ENCODE results near the gene UMODL1. TPM values are rescaled to one million over a fixed set of nuclear protein-coding genes. Genes with fewer than 3 reads are reported as not detected.
"Not testable (repeated sequence)": the region's sequence is repeated elsewhere in the genome, so short reads cannot be mapped to it uniquely, and the experiment has no call there.

The UMODL1 gene
- polyA plus RNA-seq, 3 donors from 2014 or later = not detected

GRCh38 chr21:42179316-42179715 is 108.2 kb downstream of the UMODL1 start:
- H3K27ac Mint-ChIP-seq = no peak overlapping the region
- no peak overlapping the region for H3K4me3 Mint-ChIP-seq

GRCh38 chr21:42180001-42180400 is 108.9 kb downstream of the UMODL1 start:
- H3K4me1 Mint-ChIP-seq, H3K27ac Mint-ChIP-seq, DNase-seq: not testable (repeated sequence)

More at GRCh38 chr21:42179316-42179715, 108.2 kb downstream of the UMODL1 start:
- Mint-ChIP-seq H3K27me3 (ENCODE audit: low read depth in 3 of 3) (peaks cover 1 to 5% (median 2%) of the 10 kb centered on the region in 3 donors), H3K9me3 (no peaks in the 10 kb centered on the region), H3K36me3 (peaks cover 0 to 3% (median 0%) of the 10 kb centered on the region in 3 donors), H3K4me1 (no peaks in the 10 kb centered on the region)
- DNase-seq = no peak

GRCh38 chr21:42182713-42183371 is 111.7 kb downstream of the UMODL1 start:
- Mint-ChIP-seq H3K9me3 (no peaks in the 10 kb centered on the region), H3K27me3 (ENCODE audit: low read depth in 3 of 3) (peaks cover 0 to 7% (median 1%) of the 10 kb centered on the region in 3 donors), H3K4me3 (no peak overlapping the region)

More at GRCh38 chr21:42180001-42180400, 108.9 kb downstream of the UMODL1 start:
- not testable (repeated sequence) for H3K36me3 Mint-ChIP-seq; H3K27me3 Mint-ChIP-seq (ENCODE audit: low read depth in 3 of 3); H3K9me3 Mint-ChIP-seq; H3K4me3 Mint-ChIP-seq

GRCh38 chr21:42183374-42184266 is 112.5 kb downstream of the UMODL1 start:
- Mint-ChIP-seq H3K4me3 (no peak overlapping the region), H3K27me3 (ENCODE audit: low read depth in 3 of 3) (peaks cover 0 to 7% (median 3%) of the 10 kb centered on the region in 3 donors), H3K4me1 (no peaks in the 10 kb centered on the region), H3K9me3 (no peaks in the 10 kb centered on the region), H3K27ac (no peak overlapping the region), H3K36me3 (no peaks in the 10 kb centered on the region)
- no peak for DNase-seq

More at GRCh38 chr21:42182713-42183371, 111.7 kb downstream of the UMODL1 start:
- no peak for DNase-seq
- no peaks in the 10 kb centered on the region for H3K36me3 Mint-ChIP-seq
- no peak overlapping the region for H3K27ac Mint-ChIP-seq
- no peaks in the 10 kb centered on the region for H3K4me1 Mint-ChIP-seq

DNA sequence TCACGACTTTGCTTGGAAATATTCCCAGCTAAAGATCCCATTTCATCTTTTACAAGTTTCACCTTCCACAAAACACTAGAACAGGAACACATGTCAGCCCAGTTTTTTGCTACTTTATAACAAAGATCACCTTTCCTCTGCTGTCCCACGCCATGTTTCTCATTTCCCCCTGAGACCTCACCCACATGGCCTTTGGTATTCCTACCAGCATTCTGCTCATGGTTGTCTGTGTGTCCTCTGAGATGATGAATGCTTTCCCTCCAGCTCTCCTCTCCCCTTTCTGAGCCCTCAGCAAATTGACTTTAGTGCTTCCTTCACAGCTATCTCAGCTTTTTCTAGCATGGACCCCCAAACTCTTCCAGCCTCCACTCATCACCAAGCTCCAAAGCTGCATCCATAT is 115.5 kb downstream of the UMODL1 start:
- Mint-ChIP-seq H3K4me1 (no peaks in the 10 kb centered on the region), H3K9me3 (no peaks in the 10 kb centered on the region), H3K4me3 (peak overlapping the region; percentile 41 to 74 (median 65)), H3K36me3 (no peaks in the 10 kb centered on the region), H3K27me3 (ENCODE audit: low read depth in 3 of 3) (peaks cover 0 to 6% (median 6%) of the 10 kb centered on the region in 3 donors), H3K27ac (peak overlapping the region; percentile 82 to 97 (median 90))
- DNase-seq = no peak

DNA sequence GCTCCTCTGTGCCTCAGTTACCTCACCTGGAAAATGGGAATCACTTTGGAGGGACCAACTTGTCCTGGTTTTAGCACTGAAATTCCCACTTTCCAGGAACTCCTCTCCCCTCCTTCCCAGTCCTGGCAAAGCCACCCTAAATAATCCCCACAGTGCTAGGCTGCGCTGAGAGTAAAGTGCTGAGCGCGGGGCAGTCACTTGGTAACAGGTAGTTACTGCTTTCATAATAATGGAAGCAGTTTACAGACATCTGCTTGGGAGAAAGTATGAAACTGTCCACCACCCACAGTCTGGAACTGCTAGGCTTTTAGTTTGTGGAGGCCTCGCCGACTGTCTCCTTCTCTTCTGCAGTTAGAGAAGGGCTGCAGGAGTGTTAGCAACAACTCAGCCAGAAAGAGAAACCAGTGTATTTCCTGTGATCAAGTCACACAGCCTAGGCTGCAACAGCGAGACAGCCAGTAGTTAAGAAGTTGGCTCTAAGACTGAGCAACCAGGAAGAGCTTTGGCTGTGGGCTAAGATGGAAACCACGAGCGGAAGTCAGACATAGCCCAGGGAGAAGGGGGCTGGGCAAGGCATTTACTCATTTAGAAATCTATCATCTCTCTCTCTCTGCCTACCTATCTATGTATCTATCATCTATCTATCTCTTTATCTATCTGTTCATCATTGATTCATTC is 117.0 kb downstream of the UMODL1 start:
- H3K36me3 Mint-ChIP-seq = no peaks in the 10 kb centered on the region
- peak overlapping the region; percentile 74 to 88 (median 82) for H3K4me3 Mint-ChIP-seq
- H3K9me3 Mint-ChIP-seq = no peaks in the 10 kb centered on the region

DNA sequence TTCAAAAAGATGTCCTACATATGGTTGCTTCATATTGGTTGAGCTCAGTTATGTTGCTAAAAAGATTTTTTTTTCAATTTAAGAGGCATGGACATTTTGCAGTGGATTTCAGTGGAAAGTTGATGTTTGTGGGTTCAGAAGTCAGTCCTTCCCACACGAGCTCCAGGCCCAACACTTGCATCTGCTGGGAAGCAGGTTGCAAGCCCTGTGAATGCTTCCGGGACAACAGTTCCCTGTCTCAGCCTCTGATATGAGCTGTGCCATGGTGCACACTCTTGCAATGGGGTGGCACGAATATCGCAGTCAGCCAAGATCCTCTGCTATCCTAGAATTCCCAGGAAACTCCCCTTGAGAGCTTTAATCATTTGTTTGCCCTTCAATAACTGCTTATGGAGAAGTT is 117.5 kb downstream of the UMODL1 start:
- Mint-ChIP-seq H3K4me3 (peak overlapping the region; percentile 74 to 88 (median 82)), H3K27me3 (ENCODE audit: low read depth in 3 of 3) (peaks cover 9 to 20% (median 17%) of the 10 kb centered on the region in 3 donors), H3K27ac (peak overlapping the region; percentile 96 to 97 (median 96)), H3K4me1 (no peaks in the 10 kb centered on the region), H3K36me3 (no peaks in the 10 kb centered on the region), H3K9me3 (no peaks in the 10 kb centered on the region)
- no peak for DNase-seq

More for the DNA sequence above, 117.0 kb downstream of the UMODL1 start:
- DNase-seq = peak; percentile 87 to 89 (median 87)
- no peaks in the 10 kb centered on the region for H3K4me1 Mint-ChIP-seq
- peak overlapping the region; percentile 96 to 97 (median 96) for H3K27ac Mint-ChIP-seq
- peaks cover 6 to 15% (median 13%) of the 10 kb centered on the region in 3 donors for H3K27me3 Mint-ChIP-seq (ENCODE audit: low read depth in 3 of 3)

DNA sequence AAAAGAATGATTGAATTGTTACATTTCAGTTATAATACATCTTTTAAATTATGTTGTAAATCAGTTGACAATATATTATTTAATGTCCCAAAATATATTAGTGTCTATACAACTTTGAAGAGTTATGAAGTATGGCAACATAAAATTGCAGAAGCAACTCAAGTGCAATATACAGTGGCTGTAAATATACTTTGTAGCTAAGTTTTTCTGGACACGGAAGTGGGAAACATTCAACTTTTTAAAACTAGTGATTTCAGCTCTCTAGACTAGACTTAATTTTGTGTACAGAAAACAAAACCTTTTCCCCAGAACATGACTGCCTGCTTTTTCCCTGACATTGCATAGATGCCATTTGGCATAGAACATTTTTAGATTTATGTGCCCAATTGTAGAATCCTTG is 118.3 kb downstream of the UMODL1 start:
- peak overlapping the region in 5 of 6 donors; percentile 58 to 87 (median 75) for H3K27ac Mint-ChIP-seq
- H3K4me1 Mint-ChIP-seq = peaks cover 0 to 2% of the 10 kb centered on the region in 2 donors
- no peaks in the 10 kb centered on the region for H3K9me3 Mint-ChIP-seq
- peak overlapping the region; percentile 68 to 84 (median 80) for H3K4me3 Mint-ChIP-seq
- peaks cover 11 to 21% (median 21%) of the 10 kb centered on the region in 3 donors for H3K27me3 Mint-ChIP-seq (ENCODE audit: low read depth in 3 of 3)
- no peaks in the 10 kb centered on the region for H3K36me3 Mint-ChIP-seq
- DNase-seq = no peak

DNA sequence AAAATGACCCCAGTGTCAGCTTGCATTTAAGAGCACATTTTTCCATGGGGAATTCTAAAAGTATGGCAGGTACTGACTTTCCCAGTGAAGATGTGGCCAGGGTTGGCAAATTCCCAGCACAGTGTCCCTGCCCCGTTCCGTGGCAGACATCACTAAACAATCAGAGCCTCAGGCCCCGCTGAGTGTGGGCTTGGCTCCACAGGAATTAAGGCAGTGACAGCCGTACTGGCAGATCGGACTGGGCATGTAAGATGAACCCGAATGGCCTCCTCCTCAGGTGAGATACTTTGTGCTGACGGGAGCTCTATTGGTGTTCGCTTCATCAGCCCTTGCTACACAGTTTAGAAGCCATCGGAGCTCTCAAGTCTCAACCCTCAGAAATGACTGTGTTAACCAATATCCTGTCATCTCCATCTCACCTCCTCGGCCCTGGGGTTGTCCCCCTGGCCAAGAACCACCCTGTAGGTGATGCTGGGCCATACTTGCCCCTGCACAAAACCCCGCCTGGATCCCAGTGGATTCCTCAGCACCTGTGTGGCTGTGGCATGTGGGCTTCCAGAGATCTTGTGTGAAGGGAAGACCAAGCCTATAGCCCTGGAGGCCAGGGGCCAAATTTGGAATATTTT is 118.9 kb downstream of the UMODL1 start:
- Mint-ChIP-seq H3K4me3 (peak overlapping the region; percentile 68 to 84 (median 80)), H3K36me3 (no peaks in the 10 kb centered on the region), H3K27me3 (ENCODE audit: low read depth in 3 of 3) (peaks cover 11 to 21% (median 21%) of the 10 kb centered on the region in 3 donors), H3K4me1 (peaks cover 0 to 5% of the 10 kb centered on the region in 2 donors), H3K9me3 (no peaks in the 10 kb centered on the region), H3K27ac (peak overlapping the region; percentile 58 to 87 (median 78))
- DNase-seq = peak; percentile 70 to 72 (median 70)

DNA sequence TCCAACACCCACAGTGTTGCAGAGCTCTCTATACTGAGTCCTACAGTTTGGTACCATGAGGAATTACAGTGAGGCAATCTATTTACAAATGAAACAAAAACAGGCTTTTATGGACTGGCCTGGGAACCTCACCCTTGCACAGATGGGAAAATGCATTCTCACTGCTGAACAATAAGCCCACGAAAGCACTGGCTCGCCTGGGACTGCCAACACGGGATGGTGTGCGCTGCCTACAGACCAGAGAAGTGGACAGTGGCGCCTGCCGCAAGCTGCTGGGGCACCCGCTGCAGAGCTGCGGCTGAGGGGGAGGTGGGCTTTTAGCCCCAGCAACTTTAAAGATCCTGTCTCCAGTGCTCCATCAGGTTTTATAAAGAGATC is 119.4 kb downstream of the UMODL1 start:
- Mint-ChIP-seq H3K36me3 (no peaks in the 10 kb centered on the region), H3K4me3 (peak overlapping the region; percentile 68 to 84 (median 80)), H3K4me1 (peaks cover 0 to 8% of the 10 kb centered on the region in 2 donors), H3K27me3 (ENCODE audit: low read depth in 3 of 3) (peaks cover 11 to 21% (median 21%) of the 10 kb centered on the region in 3 donors), H3K9me3 (no peaks in the 10 kb centered on the region), H3K27ac (peak overlapping the region; percentile 40 to 87 (median 72))
- DNase-seq = no peak

GRCh38 chr21:42191064-42191463 is 119.9 kb downstream of the UMODL1 start:
- Mint-ChIP-seq H3K4me3 (peak overlapping the region; percentile 81 to 92 (median 84)), H3K4me1 (peaks cover 0 to 11% of the 10 kb centered on the region in 2 donors), H3K9me3 (no peaks in the 10 kb centered on the region), H3K27me3 (ENCODE audit: low read depth in 3 of 3) (peaks cover 11 to 23% (median 21%) of the 10 kb centered on the region in 3 donors), H3K27ac (peak overlapping the region in 4 of 6 donors; percentile 32 to 96 (median 89)), H3K36me3 (no peaks in the 10 kb centered on the region)
- DNase-seq = no peak

DNA sequence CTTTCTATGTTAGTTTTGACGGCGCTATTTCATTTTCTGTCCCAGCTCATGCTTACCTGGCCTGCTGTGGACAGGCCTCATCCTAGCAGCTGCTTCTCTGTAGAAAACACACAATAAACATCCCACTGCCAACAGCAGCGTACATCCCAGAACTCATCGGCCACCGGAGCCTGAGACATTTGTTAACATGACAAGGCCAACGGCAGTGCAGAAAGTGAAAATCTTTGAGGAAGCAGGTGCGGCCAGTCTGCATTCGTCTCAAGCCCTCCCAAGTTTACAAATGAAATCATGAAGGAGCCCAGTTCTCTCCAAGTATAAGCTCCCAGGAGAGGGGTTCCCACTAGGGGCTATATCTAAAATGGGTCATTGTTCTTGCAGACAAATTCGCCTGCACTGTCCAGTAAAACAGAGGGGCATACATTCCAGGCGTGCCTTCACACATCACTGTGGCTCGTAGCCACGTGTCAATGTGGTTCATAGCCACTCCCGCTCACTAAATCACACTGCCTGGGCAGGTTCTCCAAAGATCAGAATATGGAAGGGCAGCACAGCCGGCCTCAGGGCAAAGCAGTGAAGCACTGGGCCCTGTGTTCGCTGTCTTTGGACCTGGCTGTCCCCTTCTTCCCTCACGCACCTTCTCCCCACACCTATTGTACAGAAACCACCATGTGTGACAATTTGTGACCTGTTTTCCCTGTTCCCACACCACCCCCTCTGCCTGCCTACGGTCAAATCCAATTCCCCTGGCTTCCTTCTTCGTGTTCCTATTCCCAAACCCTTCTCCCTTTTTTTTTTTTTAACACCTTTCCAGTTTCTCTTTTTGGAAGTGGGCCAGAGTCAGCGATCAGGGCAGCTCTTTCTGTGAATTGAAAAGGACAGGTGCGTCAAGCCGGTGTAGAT is 120.8 kb downstream of the UMODL1 start:
- H3K4me1 Mint-ChIP-seq = peaks cover 0 to 11% of the 10 kb centered on the region in 2 donors
- H3K27ac Mint-ChIP-seq = peak overlapping the region; percentile 84 to 96 (median 90)
- H3K36me3 Mint-ChIP-seq = no peaks in the 10 kb centered on the region
- peaks cover 11 to 23% (median 22%) of the 10 kb centered on the region in 3 donors for H3K27me3 Mint-ChIP-seq (ENCODE audit: low read depth in 3 of 3)
- peak overlapping the region; percentile 81 to 92 (median 84) for H3K4me3 Mint-ChIP-seq
- H3K9me3 Mint-ChIP-seq = no peaks in the 10 kb centered on the region
- peak; percentile 73 to 76 (median 74) for DNase-seq

All from immature natural killer cell (primary cell).